Activated gamma-delta T cell (primary cell): Measurements from ENCODE around the gene TCEA3.

Experiments used
- DNase-seq: peaks from one replicate; lab custom pipeline; 2025; lab: John Stamatoyannopoulos, UW
- total RNA-seq, 2 donors: gene quantifications; one replicate each; lab custom pipeline; 2026; lab: John Stamatoyannopoulos, UW

The TCEA3 gene
- 6.1 to 16.9 reads per million in 2 donors for total RNA-seq

GRCh38 chr1:23424293-23425192, at the start of gene TCEA3:
TSS of gene TCEA3 (minus strand) at chr1:23424748. CDS start at chr1:23424633, 115 bp downstream.
- DNase-seq: no peak

- no peak for DNase-seq
These were observed 48.7 kb upstream of the TCEA3 start for GRCh38 chr1:23473037-23473800.

- no peak for DNase-seq
These were observed 47.9 kb upstream of the TCEA3 start for GRCh38 chr1:23472351-23473036.

GRCh38 chr1:23471473-23472075, 47.0 kb upstream of the TCEA3 start:
- no peak for DNase-seq

GRCh38 chr1:23470282-23471070, 45.9 kb upstream of the TCEA3 start:
- no peak for DNase-seq

GRCh38 chr1:23469372-23469982, 44.9 kb upstream of the TCEA3 start:
- no peak for DNase-seq

- no peak for DNase-seq
These were observed 42.0 kb upstream of the TCEA3 start for GRCh38 chr1:23466423-23466989.

- DNase-seq: no peak
These were observed 38.7 kb upstream of the TCEA3 start for GRCh38 chr1:23463286-23463685.

- no peak for DNase-seq
These were observed 38.2 kb upstream of the TCEA3 start for GRCh38 chr1:23462766-23463165.

- no peak for DNase-seq
These were observed 36.5 kb upstream of the TCEA3 start for GRCh38 chr1:23461050-23461449.

- no peak for DNase-seq
These were observed 36.0 kb upstream of the TCEA3 start for GRCh38 chr1:23460519-23460918.

- DNase-seq: no peak
These were observed 34.8 kb upstream of the TCEA3 start for GRCh38 chr1:23459338-23459757.

- DNase-seq: no peak
These were observed 31.7 kb upstream of the TCEA3 start for GRCh38 chr1:23456226-23456625.

GRCh38 chr1:23453455-23454000, 29.0 kb upstream of the TCEA3 start:
- no peak for DNase-seq

- DNase-seq: no peak
These were observed 27.5 kb upstream of the TCEA3 start for GRCh38 chr1:23452011-23452411.

GRCh38 chr1:23451441-23451840, 26.9 kb upstream of the TCEA3 start:
- DNase-seq: no peak

GRCh38 chr1:23450894-23451293, 26.3 kb upstream of the TCEA3 start:
- DNase-seq: no peak

- no peak for DNase-seq
These were observed 25.4 kb upstream of the TCEA3 start for GRCh38 chr1:23449958-23450357.

- DNase-seq: no peak
These were observed 24.8 kb upstream of the TCEA3 start for GRCh38 chr1:23449306-23449705.

- DNase-seq: no peak
These were observed 24.3 kb upstream of the TCEA3 start for GRCh38 chr1:23448846-23449245.
